Thoracic aorta (tissue), 2 donors: ENCODE measurements around the gene APIP. TPM values are rescaled to one million over a fixed set of nuclear protein-coding genes. Genes with fewer than 3 reads are reported as not detected.
"Not testable (repeated sequence)": the region's sequence is repeated elsewhere in the genome, so short reads cannot be mapped to it uniquely, and the experiment has no call there.

Source experiments
- ATAC-seq: fragments of 150-250 bp; one replicate; pipeline ENCODE4 v1.8.0; 2017; ENCODE audit warnings: low read depth; ENCODE audit not compliant: insufficient number of reproducible peaks, low FRiP score
- DNase-seq: peaks from one replicate; pipeline ENCODE4 v3.0.0-alpha.2; 2020; ENCODE audit warnings: low spot score
- H3K27ac ChIP-seq, 2 donors: fragments of 200-600 bp; sonication (generic); 1 replicate in 1 of 2; 2 replicates in 1 of 2; pipeline ENCODE4 v1.5.1; 2016; ENCODE audit warnings: mild to moderate bottlenecking in 2 of 2, moderate library complexity in 2 of 2
- H3K27me3 ChIP-seq: fragments of 200-600 bp; sonication (generic); replicated peaks from 2 replicates; pipeline ENCODE4 v1.6.0; 2016; ENCODE audit warnings: mild to moderate bottlenecking; ENCODE audit not compliant: insufficient read depth
- H3K36me3 ChIP-seq: fragments of 200-600 bp; sonication (generic); one replicate; pipeline ENCODE4 v1.5.1; 2016
- H3K4me1 ChIP-seq, 2 donors: fragments of 200-600 bp; sonication (generic); 1 replicate in 1 of 2; 2 replicates in 1 of 2; pipeline versions ENCODE4 v1.5.1 to v1.6.0; 2016; ENCODE audit warnings: low read depth in 2 of 2, mild to moderate bottlenecking in 1 of 2; ENCODE audit not compliant: control insufficient read depth in 1 of 2
- H3K4me3 ChIP-seq: fragments of 200-600 bp; sonication (generic); 2 replicates; pipeline ENCODE4 v1.5.1; 2016; ENCODE audit warnings: mild to moderate bottlenecking
- H3K9me3 ChIP-seq: fragments of 200-600 bp; sonication (generic); 2 replicates; pipeline ENCODE4 v1.5.1; 2016
- total RNA-seq, 2 donors: library from RNA; depleted of rRNA; stranded (reverse); fragments of >200 nt; gene quantifications; one replicate each; pipeline versions ENCODE4 v1.1.0 to v1.2.3, GENCODE V29; 2016
- TF ChIP-seq, protein P1 (sequence below): fragments of 200-600 bp; sonication (generic); IDR thresholded peaks from one replicate; pipeline ENCODE4 v1.5.1; 2019; ENCODE audit warnings: antibody characterized with exemption

Gene APIP
- total RNA-seq, 2 donors from 2014 or later, result 16.9 to 25.0 TPM

GRCh38 chr11:34915136-34916014 is 804 bp downstream of the APIP start:
- no peaks in the 10 kb centered on the region for H3K27me3 ChIP-seq
- peaks cover 9 to 32% of the 10 kb centered on the region in 2 donors for H3K4me1 ChIP-seq
- peak overlapping the region; percentile 97 for H3K4me3 ChIP-seq
- peak overlapping the region; percentile 92 to 95 for H3K27ac ChIP-seq
- no peaks in the 10 kb centered on the region for H3K9me3 ChIP-seq
- ATAC-seq, result no peak
- TF ChIP-seq, protein P1, sequence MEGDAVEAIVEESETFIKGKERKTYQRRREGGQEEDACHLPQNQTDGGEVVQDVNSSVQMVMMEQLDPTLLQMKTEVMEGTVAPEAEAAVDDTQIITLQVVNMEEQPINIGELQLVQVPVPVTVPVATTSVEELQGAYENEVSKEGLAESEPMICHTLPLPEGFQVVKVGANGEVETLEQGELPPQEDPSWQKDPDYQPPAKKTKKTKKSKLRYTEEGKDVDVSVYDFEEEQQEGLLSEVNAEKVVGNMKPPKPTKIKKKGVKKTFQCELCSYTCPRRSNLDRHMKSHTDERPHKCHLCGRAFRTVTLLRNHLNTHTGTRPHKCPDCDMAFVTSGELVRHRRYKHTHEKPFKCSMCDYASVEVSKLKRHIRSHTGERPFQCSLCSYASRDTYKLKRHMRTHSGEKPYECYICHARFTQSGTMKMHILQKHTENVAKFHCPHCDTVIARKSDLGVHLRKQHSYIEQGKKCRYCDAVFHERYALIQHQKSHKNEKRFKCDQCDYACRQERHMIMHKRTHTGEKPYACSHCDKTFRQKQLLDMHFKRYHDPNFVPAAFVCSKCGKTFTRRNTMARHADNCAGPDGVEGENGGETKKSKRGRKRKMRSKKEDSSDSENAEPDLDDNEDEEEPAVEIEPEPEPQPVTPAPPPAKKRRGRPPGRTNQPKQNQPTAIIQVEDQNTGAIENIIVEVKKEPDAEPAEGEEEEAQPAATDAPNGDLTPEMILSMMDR, result no peak
- DNase-seq, result no peak
- no peaks in the 10 kb centered on the region for H3K36me3 ChIP-seq

DNA sequence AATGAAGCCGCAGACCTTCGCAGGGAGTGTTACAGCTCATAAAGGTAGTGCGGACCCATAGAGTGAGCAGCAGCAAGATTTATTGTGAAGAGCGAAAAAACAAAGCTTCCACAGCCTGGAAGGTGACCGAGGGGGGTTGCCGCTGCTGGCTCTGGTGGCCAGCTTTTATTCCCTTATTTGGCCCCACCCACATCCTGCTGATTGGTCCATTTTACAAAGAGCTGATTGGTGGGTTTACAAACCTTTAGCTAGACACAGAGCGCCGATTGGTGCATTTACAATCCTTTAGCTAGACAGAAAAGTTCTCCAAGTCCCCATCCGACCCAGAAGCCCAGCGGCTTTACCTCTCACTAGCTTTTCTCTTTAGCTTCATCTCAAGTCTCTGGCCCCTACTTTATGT is 2.6 kb downstream of the APIP start:
- H3K4me1 ChIP-seq, result peaks cover 9 to 27% of the 10 kb centered on the region in 2 donors
- not testable (repeated sequence) for H3K9me3 ChIP-seq, H3K27me3 ChIP-seq, DNase-seq, H3K4me3 ChIP-seq, ATAC-seq, H3K27ac ChIP-seq, H3K36me3 ChIP-seq

DNA sequence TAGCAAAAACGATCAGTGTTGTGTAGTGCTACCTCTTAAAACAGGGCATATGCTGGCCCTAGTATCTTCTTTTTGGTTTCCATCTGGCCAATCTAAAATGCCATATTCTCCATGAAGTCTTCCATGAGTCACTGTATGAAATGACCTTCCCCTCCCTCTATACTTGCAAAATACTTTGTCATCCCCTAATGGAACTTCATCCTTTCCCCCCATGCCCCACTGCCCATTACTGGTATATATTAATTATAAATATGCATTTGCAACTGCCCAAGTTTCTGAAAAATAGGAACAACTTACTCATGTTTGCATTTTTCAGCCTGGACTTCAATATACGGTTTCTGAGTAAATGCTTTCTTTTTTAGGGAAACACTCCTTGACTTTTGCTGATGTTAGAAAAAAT is 4.5 kb downstream of the APIP start:
- H3K36me3 ChIP-seq, result no peaks in the 10 kb centered on the region

GRCh38 chr11:34910817-34911216 is 5.4 kb downstream of the APIP start:
- DNase-seq, result no peak
- TF ChIP-seq, protein P1, result no peak
- no peaks in the 10 kb centered on the region for H3K36me3 ChIP-seq

More for the DNA sequence above, 4.5 kb downstream of the APIP start:
- no peaks in the 10 kb centered on the region for H3K9me3 ChIP-seq
- ATAC-seq (no peak), DNase-seq (no peak)
- no peaks in the 10 kb centered on the region for H3K27me3 ChIP-seq
- TF ChIP-seq, protein P1, result no peak
- no peak overlapping the region for H3K4me3 ChIP-seq
- no peak overlapping the region for H3K27ac ChIP-seq
- H3K4me1 ChIP-seq, result peaks cover 0 to 11% of the 10 kb centered on the region in 2 donors

GRCh38 chr11:34909955-34910354 is 6.2 kb downstream of the APIP start:
- Histone ChIP-seq H3K27me3 (no peaks in the 10 kb centered on the region), H3K9me3 (no peaks in the 10 kb centered on the region), H3K27ac (no peak overlapping the region), H3K4me1 (peaks cover 0 to 5% of the 10 kb centered on the region in 2 donors), H3K4me3 (no peak overlapping the region), H3K36me3 (no peaks in the 10 kb centered on the region)
- TF ChIP-seq, protein P1, result no peak
- ATAC-seq (no peak), DNase-seq (no peak)

More at GRCh38 chr11:34910817-34911216, 5.4 kb downstream of the APIP start:
- no peaks in the 10 kb centered on the region for H3K27me3 ChIP-seq
- H3K9me3 ChIP-seq, result no peaks in the 10 kb centered on the region
- no peak overlapping the region for H3K27ac ChIP-seq
- peaks cover 0 to 11% of the 10 kb centered on the region in 2 donors for H3K4me1 ChIP-seq
- no peak overlapping the region for H3K4me3 ChIP-seq
- no peak for ATAC-seq
